ENCODE results near the gene TCF19. TPM values are rescaled to one million over a fixed set of nuclear protein-coding genes. Genes with fewer than 3 reads are reported as not detected.

The TCF19 gene
- total and polyA plus RNA-seq, 2 experiments from 2014 or later, result 18.3 to 28.4 TPM

DNA sequence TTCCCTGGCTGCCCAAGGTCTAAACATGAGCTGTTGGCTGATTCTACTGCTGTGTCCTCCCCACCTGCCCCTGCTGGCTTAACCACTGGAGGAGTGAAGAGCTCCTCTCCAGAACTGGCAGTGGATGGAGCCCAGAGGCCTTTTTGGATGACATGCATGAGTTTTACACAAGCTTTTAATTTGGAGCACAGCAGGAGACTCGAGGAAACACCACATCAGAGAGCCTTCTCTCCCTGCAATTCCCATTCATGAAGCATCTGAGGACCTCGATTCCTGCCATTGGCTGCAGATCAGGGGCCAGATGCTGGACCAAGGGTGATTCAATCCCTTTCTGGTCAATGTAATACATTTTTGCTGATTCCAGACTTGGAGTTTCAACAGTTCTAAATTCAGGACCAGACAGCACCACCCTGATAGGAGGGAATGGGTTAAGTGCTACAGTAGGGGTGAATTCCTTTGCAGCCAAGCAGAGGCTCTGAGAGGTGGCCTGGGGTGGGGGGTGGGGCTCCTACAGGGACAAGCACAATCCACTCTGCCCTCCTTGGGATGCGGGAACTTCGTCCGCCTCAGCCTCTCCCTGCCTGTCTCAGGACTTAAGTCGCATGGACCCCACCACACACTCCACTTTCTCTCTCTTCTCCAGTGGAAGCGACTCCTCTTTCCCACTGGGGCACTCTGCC, 44.4 kb upstream of the TCF19 start:
- TF ChIP-seq EZH2 (IDR thresholded peaks at IDR 0.05; ENCODE audit: insufficient read depth, poor library complexity, severe bottlenecking) (no peak), EZH2phosphoT487 (IDR thresholded peaks at IDR 0.05; ENCODE audit: insufficient read depth, low read depth) (no peak)
- peaks cover 13% of the 10 kb centered on the region; the same call in 1 of the 2 replicates for H3K27me3 ChIP-seq (replicated peaks; ENCODE audit: insufficient read depth)
- peak overlapping the region; percentile 89 for H3K27ac ChIP-seq
- H3K4me2 ChIP-seq (ENCODE audit: unreplicated experiment), result peak overlapping the region; percentile 73
- in situ Hi-C loops (cut with MboI), result no loop called here
- H2AFZ ChIP-seq, result peak overlapping the region; percentile 68
- WGBS, 2 experiments (ENCODE audit: low coverage in 1 of 2, low lambda C conversion rate in 2 of 2, missing lambda C conversion rate in 2 of 2), result 1 to 3% methylated on average over 7 of the region's 7 CpGs
- peak overlapping the region; percentile 84 for H3K9ac ChIP-seq
- peak overlapping the region; percentile 68 for H3K4me3 ChIP-seq
- H3K9me3 ChIP-seq (ENCODE audit: low read depth), result no peaks in the 10 kb centered on the region
- no peaks in the 10 kb centered on the region for H4K20me1 ChIP-seq (ENCODE audit: insufficient read depth)
- no peaks in the 10 kb centered on the region for H3K36me3 ChIP-seq (ENCODE audit: low read depth)
- DNase-seq, result peak; percentile 91
- H3K9me2 ChIP-seq (ENCODE audit: insufficient read depth), result no peaks in the 10 kb centered on the region
- peaks cover 28% of the 10 kb centered on the region for H3K4me1 ChIP-seq (ENCODE audit: insufficient read depth)
- no peaks in the 10 kb centered on the region for H3K79me2 ChIP-seq (ENCODE audit: insufficient read depth)
- peaks cover 20% of the 10 kb centered on the region for H3F3A ChIP-seq (ENCODE audit: insufficient read depth)

DNA sequence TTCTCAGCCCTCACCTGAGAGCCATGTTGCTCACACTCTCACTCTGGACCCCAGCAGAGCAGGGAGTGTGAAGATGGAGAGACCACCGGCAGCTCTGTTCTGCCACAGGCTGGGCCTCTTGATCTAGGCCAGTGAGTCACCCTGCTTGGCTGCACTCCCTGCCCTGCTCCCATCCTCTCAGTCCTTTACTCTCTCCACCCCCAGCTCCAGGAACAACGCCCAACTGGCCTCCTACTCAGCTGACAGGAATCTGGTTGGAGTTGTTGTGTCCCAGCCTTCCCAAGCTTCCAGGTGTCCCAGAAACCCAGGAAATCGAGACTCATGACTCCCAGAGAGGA, 43.9 kb upstream of the TCF19 start, which contains the start of gene PSORS1C1:
Gene PSORS1C1, plus strand, starts transcription at position 260 of the 338 bp plus-strand sequence. CDS start 14,833 bp downstream, outside the sequence.
- Histone ChIP-seq H3K79me2 (ENCODE audit: insufficient read depth) (no peaks in the 10 kb centered on the region), H3K27ac (peak within 1 kb of the TSS; percentile 89), H3K4me1 (ENCODE audit: insufficient read depth) (peaks cover 28% of the 10 kb centered on the region), H3K4me2 (ENCODE audit: unreplicated experiment) (peak within 1 kb of the TSS; percentile 73), H3K9me2 (ENCODE audit: insufficient read depth) (no peaks in the 10 kb centered on the region), H3K36me3 (ENCODE audit: low read depth) (no peaks in the 10 kb centered on the region), H4K20me1 (ENCODE audit: insufficient read depth) (no peaks in the 10 kb centered on the region), H2AFZ (peak within 1 kb of the TSS; percentile 68), H3K4me3 (peak within 1 kb of the TSS; percentile 68), H3K27me3 (replicated peaks; ENCODE audit: insufficient read depth) (peaks cover 13% of the 10 kb centered on the region; the same call in 1 of the 2 replicates), H3F3A (ENCODE audit: insufficient read depth) (peaks cover 20% of the 10 kb centered on the region), H3K9me3 (ENCODE audit: low read depth) (no peaks in the 10 kb centered on the region), H3K9ac (peak within 1 kb of the TSS; percentile 84)
- 0% methylated on average over 3 of the region's 3 CpGs for WGBS, 2 experiments (ENCODE audit: low coverage in 1 of 2, low lambda C conversion rate in 2 of 2, missing lambda C conversion rate in 2 of 2)
- TF ChIP-seq EZH2phosphoT487 (IDR thresholded peaks at IDR 0.05; ENCODE audit: insufficient read depth, low read depth) (no peak), EZH2 (IDR thresholded peaks at IDR 0.05; ENCODE audit: insufficient read depth, poor library complexity, severe bottlenecking) (no peak)
- DNase-seq, result peak; percentile 97
- in situ Hi-C loops (cut with MboI), result no loop called here

DNA sequence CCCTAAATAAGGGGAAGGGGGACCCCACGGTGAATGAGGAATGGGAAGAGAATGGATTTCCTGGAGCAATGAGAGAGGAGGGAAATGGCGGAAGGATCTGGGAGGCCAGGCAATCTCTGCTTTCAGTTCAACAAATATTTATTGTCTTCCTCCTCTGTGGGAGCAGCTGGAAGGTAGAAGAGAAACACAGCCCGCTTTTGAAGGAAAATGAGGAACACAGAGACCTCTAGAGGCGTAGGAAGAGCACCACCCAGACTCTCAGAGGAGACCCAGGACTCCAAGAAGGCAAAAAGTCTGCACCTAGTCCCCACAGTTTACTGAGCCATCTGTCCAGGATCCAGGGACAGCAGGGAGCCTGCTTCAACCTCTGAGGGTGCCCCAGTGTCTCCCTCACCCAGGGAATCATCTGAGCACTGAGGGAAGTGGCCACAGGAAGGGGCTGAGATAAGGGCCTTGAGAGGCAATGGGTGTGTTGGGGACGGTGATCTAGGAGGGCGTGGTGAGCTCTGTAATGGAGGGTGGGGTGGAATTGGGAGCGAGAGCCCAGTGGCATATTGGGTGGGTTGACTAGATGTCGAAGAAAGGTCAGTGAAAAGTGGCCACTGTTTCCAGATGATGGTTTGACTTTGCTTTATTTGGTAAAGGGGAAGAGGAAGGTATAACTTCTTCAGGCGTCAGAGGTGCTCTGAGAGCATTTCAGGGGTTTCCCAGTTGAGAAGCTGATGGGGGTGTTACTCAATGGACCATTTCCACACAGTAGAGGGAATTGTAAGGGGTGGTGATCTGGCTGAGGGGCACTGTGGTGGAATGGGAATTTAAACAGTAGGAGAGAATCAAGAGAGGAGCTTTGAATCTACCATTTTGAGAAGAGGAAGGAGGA, 43.2 kb upstream of the TCF19 start:
- TF ChIP-seq EZH2phosphoT487 (IDR thresholded peaks at IDR 0.05; ENCODE audit: insufficient read depth, low read depth) (no peak), EZH2 (IDR thresholded peaks at IDR 0.05; ENCODE audit: insufficient read depth, poor library complexity, severe bottlenecking) (no peak)

DNA sequence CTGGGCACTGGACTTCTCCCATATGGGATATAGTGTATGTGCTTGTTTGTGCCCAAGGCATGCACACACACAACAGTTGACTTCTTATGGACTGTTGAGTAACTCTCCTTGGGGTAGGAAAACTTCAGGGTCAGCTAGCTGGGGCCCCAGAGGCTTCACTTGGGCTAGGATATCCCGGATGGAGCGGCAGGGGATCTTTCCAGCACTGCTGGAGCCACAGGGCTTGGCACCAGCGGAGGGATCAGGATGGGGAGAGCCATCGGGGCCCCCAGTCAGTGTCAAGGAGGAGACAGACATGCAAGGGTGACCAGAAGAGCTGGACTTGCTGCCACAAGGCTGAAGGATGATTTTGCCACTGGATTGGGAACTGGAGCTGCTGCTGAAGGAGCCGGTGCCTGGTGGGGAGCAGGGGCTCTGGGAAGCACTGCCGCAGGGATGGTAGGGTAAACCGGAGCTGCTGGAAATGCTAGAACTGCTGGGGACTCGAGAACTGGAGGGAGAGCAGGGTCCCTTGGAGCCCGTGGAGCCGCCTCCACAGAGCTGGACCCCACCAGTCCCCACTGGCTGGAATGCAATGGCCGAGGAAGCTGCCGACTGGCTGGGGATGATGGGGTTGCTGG, 42.3 kb upstream of the TCF19 start:
- H2AFZ ChIP-seq, result no peak overlapping the region
- no peaks in the 10 kb centered on the region for H3K9me2 ChIP-seq (ENCODE audit: insufficient read depth)
- WGBS, 2 experiments (ENCODE audit: low coverage in 1 of 2, low lambda C conversion rate in 2 of 2, missing lambda C conversion rate in 2 of 2), result 95 to 97% methylated on average over 12 of the region's 12 CpGs
- H3K79me2 ChIP-seq (ENCODE audit: insufficient read depth), result no peaks in the 10 kb centered on the region
- peaks cover 28% of the 10 kb centered on the region for H3K4me1 ChIP-seq (ENCODE audit: insufficient read depth)
- no peaks in the 10 kb centered on the region for H3K36me3 ChIP-seq (ENCODE audit: low read depth)
- no peak overlapping the region for H3K9ac ChIP-seq
- H3K27ac ChIP-seq, result no peak overlapping the region
- peaks cover 20% of the 10 kb centered on the region for H3F3A ChIP-seq (ENCODE audit: insufficient read depth)
- no peaks in the 10 kb centered on the region for H4K20me1 ChIP-seq (ENCODE audit: insufficient read depth)
- no peak overlapping the region for H3K4me3 ChIP-seq
- no peaks in the 10 kb centered on the region for H3K27me3 ChIP-seq (replicated peaks; ENCODE audit: insufficient read depth)
- no peak for TF ChIP-seq EZH2phosphoT487 (IDR thresholded peaks at IDR 0.05; ENCODE audit: insufficient read depth, low read depth)
- TF ChIP-seq EZH2 (IDR thresholded peaks at IDR 0.05; ENCODE audit: insufficient read depth, poor library complexity, severe bottlenecking), result no peak
- no peak overlapping the region for H3K4me2 ChIP-seq (ENCODE audit: unreplicated experiment)
- in situ Hi-C loops (cut with MboI), result no loop called here
- DNase-seq, result no peak
- no peaks in the 10 kb centered on the region for H3K9me3 ChIP-seq (ENCODE audit: low read depth)

More for the DNA sequence above, 43.2 kb upstream of the TCF19 start:
- in situ Hi-C loops (cut with MboI), result no loop called here
- peaks cover 7% of the 10 kb centered on the region; the same call in 1 of the 2 replicates for H3K27me3 ChIP-seq (replicated peaks; ENCODE audit: insufficient read depth)
- no peaks in the 10 kb centered on the region for H3K9me2 ChIP-seq (ENCODE audit: insufficient read depth)
- peak overlapping the region; percentile 68 for H3K4me3 ChIP-seq
- H3K4me1 ChIP-seq (ENCODE audit: insufficient read depth), result peaks cover 28% of the 10 kb centered on the region
- WGBS, 2 experiments (ENCODE audit: low coverage in 1 of 2, low lambda C conversion rate in 2 of 2, missing lambda C conversion rate in 2 of 2), result 27 to 35% methylated on average over 7 to 9 of the region's 9 CpGs
- H3K36me3 ChIP-seq (ENCODE audit: low read depth), result no peaks in the 10 kb centered on the region
- no peaks in the 10 kb centered on the region for H3K79me2 ChIP-seq (ENCODE audit: insufficient read depth)
- H3K27ac ChIP-seq, result peak overlapping the region; percentile 89
- H2AFZ ChIP-seq, result peak overlapping the region; percentile 68
- H4K20me1 ChIP-seq (ENCODE audit: insufficient read depth), result no peaks in the 10 kb centered on the region
- peak overlapping the region; percentile 84 for H3K9ac ChIP-seq
- DNase-seq, result peak; percentile 84
- peak overlapping the region; percentile 73 for H3K4me2 ChIP-seq (ENCODE audit: unreplicated experiment)
- H3K9me3 ChIP-seq (ENCODE audit: low read depth), result no peaks in the 10 kb centered on the region
- H3F3A ChIP-seq (ENCODE audit: insufficient read depth), result peaks cover 20% of the 10 kb centered on the region
